GM23338 (cell line): Measurements from ENCODE around the gene IGSF10.

Source experiments
- CTCF ChIP-seq, 2 experiments: fragments of 200-600 bp in 1 of 2; sonication (generic) in 1 of 2; conservative IDR thresholded peaks; 2 replicates each; pipeline versions ENCODE4 v1.5.1 to v1.6.1; 2016 to 2017; ENCODE audit warnings: antibody characterized with exemption in 2 of 2, low read depth in 2 of 2, mild to moderate bottlenecking in 2 of 2, moderate library complexity in 1 of 2
- ETS1 ChIP-seq: IDR thresholded peaks from 2 replicates; pipeline ENCODE4 v1.6.1; 2016; ENCODE audit warnings: antibody characterized with exemption
- ZNF462 ChIP-seq: fragments of 250-450 bp; sonication (Bioruptor Pico); IDR thresholded peaks from 2 replicates; pipeline ENCODE4 v1.5.0; 2020; ENCODE audit warnings: mild to moderate bottlenecking, moderate library complexity

- TF ChIP-seq ETS1: no peak
- TF ChIP-seq CTCF (conservative IDR thresholded peaks at IDR 0.05; ENCODE audit: low read depth in 2 of 2): no peak
- no peak for TF ChIP-seq ZNF462
These were observed 4.8 kb downstream of the IGSF10 start for GRCh38 chr3:151456065-151456464.
